RWPE1 (cell line): ENCODE results near the gene RUNX1.
"Not testable (repeated sequence)": the region's sequence is repeated elsewhere in the genome, so short reads cannot be mapped to it uniquely, and the experiment has no call there.

Source experiments
- CTCF ChIA-PET: fragments of 350-600 bp; sonication (Branson Sonifier 250); formaldehyde crosslinking; extraction: SDS; loops from one replicate; lab custom pipeline; 2021; lab: Yijun Ruan, JAX
- POLR2A ChIA-PET: fragments of 400-600 bp; formaldehyde crosslinking; extraction: SDS; loops from one replicate; lab custom pipeline; 2020; ENCODE audit warnings: antibody characterized with exemption; ENCODE audit not compliant: low non-redundant PET; lab: Yijun Ruan, JAX
- DNase-seq: peaks from one replicate; pipeline ENCODE4 v3.0.0; 2012; ENCODE audit warnings: low spot score
- H3K27ac ChIP-seq: fragments of 450-650 bp; 2 replicates; pipeline ENCODE4 v1.5.1; 2017
- CTCF ChIP-seq: fragments of 450-650 bp; conservative IDR thresholded peaks from 2 replicates; pipeline ENCODE4 v1.5.1; 2017; ENCODE audit warnings: low read depth, mild to moderate bottlenecking

Gene RUNX1

GRCh38 chr21:34968414-34969333 lies 80.4 kb downstream of the RUNX1 start:
- TF ChIP-seq CTCF = no peak
- ChIA-PET CTCF (interaction anchor here (0.6 kb wide), 1 partner anchor 10 kb away, joined by 3 read pairs; no protein-coding TSS in a partner anchor), POLR2A (no interaction called here)
- no peak overlapping the region for H3K27ac ChIP-seq
- no peak for DNase-seq

- CTCF ChIA-PET = interaction anchor here (0.6 kb wide), 1 partner anchor 320 kb away, joined by 7 read pairs; no protein-coding TSS in a partner anchor
- DNase-seq = peak; percentile 5
- TF ChIP-seq CTCF = no peak
- POLR2A ChIA-PET = no interaction called here
- no peak overlapping the region for H3K27ac ChIP-seq
Observed at GRCh38 chr21:34967509-34968289, 81.4 kb downstream of the RUNX1 start.

DNA sequence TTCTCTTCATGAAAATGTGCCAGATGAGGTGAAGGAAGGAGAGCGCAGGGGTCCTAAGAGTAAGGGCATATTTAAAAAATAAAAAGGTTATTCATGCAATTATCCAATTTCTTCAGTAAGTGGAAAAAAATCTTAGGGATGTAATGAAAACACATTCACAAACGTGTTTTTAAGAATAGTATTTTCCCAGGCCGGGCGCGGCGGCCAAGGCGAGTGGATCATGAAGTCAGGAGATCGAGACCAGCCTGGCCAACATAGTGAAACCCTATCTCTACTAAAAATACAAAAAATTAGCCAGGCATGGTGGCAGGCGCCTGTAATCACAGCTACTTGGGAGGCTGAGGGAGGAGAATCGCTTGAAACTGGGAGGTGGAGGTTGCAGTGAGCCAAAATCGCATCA lies 82.2 kb downstream of the RUNX1 start:
- CTCF ChIA-PET = interaction anchor here (0.6 kb wide), 1 partner anchor 321 kb away, joined by 7 read pairs; no protein-coding TSS in a partner anchor
- H3K27ac ChIP-seq, DNase-seq, POLR2A ChIA-PET: not testable (repeated sequence)

GRCh38 chr21:34965200-34966174 lies 83.6 kb downstream of the RUNX1 start:
- DNase-seq = no peak
- no peak overlapping the region for H3K27ac ChIP-seq
- ChIA-PET CTCF (no interaction called here), POLR2A (no interaction called here)
- TF ChIP-seq CTCF = no peak

DNA sequence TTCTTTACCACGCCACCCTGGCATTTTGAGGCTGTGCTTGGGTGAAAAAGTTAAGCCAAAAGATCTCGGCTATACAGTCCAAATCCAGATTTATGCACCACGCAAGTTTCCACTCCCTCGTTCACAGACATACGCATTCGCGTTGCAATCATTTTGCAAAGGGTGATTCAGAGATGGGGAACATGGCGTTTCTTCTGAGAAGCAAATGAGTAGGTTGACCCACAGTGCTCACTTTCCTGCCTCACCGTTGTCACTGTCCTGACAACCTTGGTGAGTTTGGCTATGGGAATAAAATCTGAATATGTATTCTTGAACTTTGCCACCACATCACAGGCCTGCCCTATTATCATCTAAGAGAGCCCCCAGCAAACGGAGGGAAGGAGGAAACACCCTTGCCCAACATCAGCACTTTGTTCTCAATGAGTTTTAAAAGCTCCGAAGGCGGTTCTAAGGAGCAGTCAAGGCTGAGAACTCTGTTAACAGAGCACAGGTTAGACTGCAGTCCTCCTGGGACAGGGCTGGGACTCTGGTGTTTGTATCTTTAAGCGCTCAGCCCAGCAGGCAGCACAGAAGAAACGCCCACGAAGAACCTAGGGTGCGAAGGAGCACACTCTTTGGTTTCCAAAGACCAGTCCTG lies 86.4 kb downstream of the RUNX1 start:
- no peak overlapping the region for H3K27ac ChIP-seq
- no peak for TF ChIP-seq CTCF
- no peak for DNase-seq
- POLR2A ChIA-PET = no interaction called here
- CTCF ChIA-PET = no interaction called here

GRCh38 chr21:34962136-34962535 lies 87.0 kb downstream of the RUNX1 start:
- no peak overlapping the region for H3K27ac ChIP-seq
- no peak for TF ChIP-seq CTCF
- CTCF ChIA-PET = no interaction called here
- POLR2A ChIA-PET = no interaction called here
- no peak for DNase-seq
